ENCODE measurements around the gene PLEKHA4.
"Not testable (repeated sequence)": the region's sequence is repeated elsewhere in the genome, so short reads cannot be mapped to it uniquely, and the experiment has no call there.

Gene PLEKHA4

GRCh38 chr19:48907671-48908070 is 39.3 kb upstream of the PLEKHA4 start:
- no peak overlapping the region for H3K4me3 ChIP-seq (ENCODE audit: control insufficient read depth, low read depth, low read length)
- DNase-seq (ENCODE audit: low read depth) = no peak
- TF ChIP-seq CTCF (conservative IDR thresholded peaks at IDR 0.05; ENCODE audit: control insufficient read depth, insufficient read depth, low read depth, low read length) = no peak

DNA sequence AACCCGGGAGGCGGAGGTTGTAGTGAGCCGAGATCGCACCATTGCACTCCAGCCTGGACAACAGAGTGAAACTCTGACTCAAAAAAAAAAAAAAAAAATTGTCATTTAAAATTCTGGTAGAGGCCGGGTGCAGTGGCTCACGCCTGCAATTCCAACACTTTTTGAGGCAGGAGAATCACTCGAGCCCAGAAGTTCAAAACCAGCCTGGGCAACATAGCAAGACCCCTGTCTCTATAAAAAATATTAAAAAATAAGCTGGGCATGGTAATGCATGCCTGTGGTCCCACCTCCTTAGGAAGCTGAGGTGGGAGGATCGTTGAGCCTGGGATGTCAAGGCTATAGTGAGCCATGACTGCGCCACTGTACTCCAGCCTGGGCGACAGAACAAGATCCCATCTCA is 37.9 kb upstream of the PLEKHA4 start:
- H3K4me3 ChIP-seq (ENCODE audit: control insufficient read depth, low read depth, low read length) = no peak overlapping the region
- DNase-seq (ENCODE audit: low read depth) = no peak
- TF ChIP-seq CTCF (conservative IDR thresholded peaks at IDR 0.05; ENCODE audit: control insufficient read depth, insufficient read depth, low read depth, low read length) = no peak

- no peak overlapping the region for H3K4me3 ChIP-seq (ENCODE audit: control insufficient read depth, low read depth, low read length)
- TF ChIP-seq CTCF (conservative IDR thresholded peaks at IDR 0.05; ENCODE audit: control insufficient read depth, insufficient read depth, low read depth, low read length) = no peak
- no peak for DNase-seq (ENCODE audit: low read depth)
These were observed 37.2 kb upstream of the PLEKHA4 start for GRCh38 chr19:48905664-48906063.

GRCh38 chr19:48903788-48904187 is 35.4 kb upstream of the PLEKHA4 start:
- DNase-seq (ENCODE audit: low read depth); H3K4me3 ChIP-seq (ENCODE audit: control insufficient read depth, low read depth, low read length): not testable (repeated sequence)

GRCh38 chr19:48902291-48902690 is 33.9 kb upstream of the PLEKHA4 start:
- DNase-seq (ENCODE audit: low read depth); H3K4me3 ChIP-seq (ENCODE audit: control insufficient read depth, low read depth, low read length): not testable (repeated sequence)

DNA sequence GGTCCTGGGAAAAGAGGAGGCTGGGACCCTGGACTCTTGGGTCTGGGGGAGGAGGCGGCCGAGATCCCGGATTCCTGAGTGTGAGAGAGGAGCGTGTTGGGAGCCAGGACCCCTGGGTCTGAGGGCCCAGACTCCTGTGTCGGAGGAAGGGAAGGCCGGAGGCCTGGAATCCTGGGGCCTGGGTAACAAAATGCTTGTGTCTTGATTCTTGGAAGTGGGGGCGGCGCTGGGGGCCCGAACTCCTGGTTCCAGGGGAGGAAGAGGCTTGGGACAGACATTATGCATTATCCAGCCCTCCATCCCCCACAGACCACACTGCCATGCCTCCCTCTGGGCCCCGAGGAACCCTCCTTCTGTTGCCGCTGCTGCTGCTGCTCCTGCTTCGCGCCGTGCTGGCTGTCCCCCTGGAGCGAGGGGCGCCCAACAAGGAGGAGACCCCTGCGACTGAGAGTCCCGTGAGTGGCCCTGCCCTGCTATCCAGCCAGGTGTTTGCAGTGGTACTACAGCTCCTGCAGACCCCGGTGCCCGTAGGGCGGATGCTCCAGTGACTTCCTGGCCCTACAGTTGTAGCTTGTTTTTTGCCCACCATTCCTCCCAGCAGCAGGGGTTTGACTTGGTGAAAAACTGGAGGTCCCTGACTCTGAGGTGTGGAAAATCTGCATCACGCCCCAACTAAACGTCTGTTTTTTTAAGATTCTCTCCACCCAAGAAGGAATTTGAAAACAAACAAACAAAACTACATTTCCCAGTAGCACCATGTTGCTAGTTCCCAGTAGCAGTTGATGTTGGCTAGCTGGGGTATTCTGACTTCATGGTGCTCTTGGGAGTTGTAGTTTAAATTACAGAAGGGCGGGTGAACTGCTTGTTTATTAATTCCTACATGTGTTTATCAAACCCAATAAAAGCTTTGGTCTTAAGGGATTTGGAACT is 32.3 kb upstream of the PLEKHA4 start:
- TF ChIP-seq CTCF (conservative IDR thresholded peaks at IDR 0.05; ENCODE audit: control insufficient read depth, insufficient read depth, low read depth, low read length) = no peak
- peak; percentile 60 for DNase-seq (ENCODE audit: low read depth)
- H3K4me3 ChIP-seq (ENCODE audit: control insufficient read depth, low read depth, low read length) = peak overlapping the region; percentile 95

DNA sequence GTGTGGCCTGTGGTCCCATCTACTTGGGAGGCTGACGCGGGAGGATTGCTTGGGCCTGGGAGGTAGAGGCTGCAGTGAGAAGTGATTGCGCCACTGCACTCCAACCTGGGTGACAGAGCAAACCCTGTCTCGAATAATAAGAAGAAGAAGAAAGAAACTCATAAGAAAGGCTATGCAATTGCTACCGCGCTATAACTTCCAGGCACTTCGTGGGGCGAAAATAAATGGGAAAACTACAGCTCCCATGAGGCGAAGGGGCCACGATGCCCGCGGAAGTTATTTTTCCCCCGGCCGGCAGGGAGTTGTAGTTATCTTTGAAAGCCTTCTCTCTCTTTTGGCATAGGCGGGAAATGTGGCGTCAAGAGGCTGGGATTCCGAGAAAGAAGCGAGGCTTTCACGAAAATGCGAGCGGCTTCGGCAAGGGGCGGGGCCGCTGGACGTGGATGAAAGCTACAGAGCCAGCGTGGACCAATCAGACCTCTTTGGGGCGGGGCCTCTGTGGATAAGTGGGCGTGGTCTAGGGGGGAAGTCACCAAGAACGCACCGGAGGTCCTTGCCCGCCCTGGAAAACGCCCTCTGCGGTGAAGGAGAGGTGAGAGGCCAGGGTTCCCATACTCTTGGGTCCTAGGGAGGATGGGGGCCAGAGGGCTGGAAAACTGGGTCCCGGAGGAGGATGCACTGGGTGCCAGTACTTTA is 31.5 kb upstream of the PLEKHA4 start, which contains the start of gene NUCB1:
TSS of gene NUCB1 (plus strand) at position 532 of the 696 bp plus-strand sequence. CDS start 485 bp downstream, outside the sequence.
- peak within 1 kb of the TSS; percentile 95 for H3K4me3 ChIP-seq (ENCODE audit: control insufficient read depth, low read depth, low read length)
- DNase-seq (ENCODE audit: low read depth) = peak; percentile 98
- peak; percentile 31 for TF ChIP-seq CTCF (conservative IDR thresholded peaks at IDR 0.05; ENCODE audit: control insufficient read depth, insufficient read depth, low read depth, low read length)

DNA sequence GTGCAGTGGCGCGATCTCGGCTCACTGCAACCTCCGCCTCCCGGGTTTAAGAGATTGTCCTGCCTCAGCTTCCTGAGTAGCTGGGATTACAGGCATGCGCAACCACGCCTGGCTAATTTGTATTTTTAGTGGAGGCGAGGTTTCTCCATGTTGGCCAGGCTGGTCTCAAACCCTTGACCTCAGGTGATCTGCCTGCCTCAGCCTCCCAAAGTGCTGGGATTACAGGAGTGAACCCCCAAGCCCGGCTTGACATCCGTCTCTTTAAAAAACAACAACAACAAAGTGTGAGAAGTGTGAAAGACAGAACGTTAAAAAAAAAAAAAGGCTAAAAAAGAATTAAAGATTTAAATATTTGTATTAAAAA is 31.0 kb upstream of the PLEKHA4 start:
- DNase-seq (ENCODE audit: low read depth); H3K4me3 ChIP-seq (ENCODE audit: control insufficient read depth, low read depth, low read length): not testable (repeated sequence)

All from fibroblast of mammary gland (primary cell).